Ishikawa (cell line): ENCODE results near the gene NAA50.

Experiments
- CEBPB ChIP-seq: IDR thresholded peaks from 2 replicates; pipeline ENCODE4 v1.6.1; 2012
- CREB1 ChIP-seq: IDR thresholded peaks from 2 replicates; pipeline ENCODE4 v1.6.1; 2012; ENCODE audit warnings: low read depth
- EGR1 ChIP-seq: IDR thresholded peaks from 2 replicates; pipeline ENCODE4 v1.6.1; 2012
- EP300 ChIP-seq: IDR thresholded peaks from 2 replicates; pipeline ENCODE4 v1.6.1; 2012; ENCODE audit warnings: borderline replicate concordance
- NFIC ChIP-seq: IDR thresholded peaks from 2 replicates; pipeline ENCODE4 v1.6.1; 2012
- RAD21 ChIP-seq: IDR thresholded peaks from 2 replicates; pipeline ENCODE4 v1.6.1; 2012; ENCODE audit warnings: low read depth
- TAF1 ChIP-seq: IDR thresholded peaks from 2 replicates; pipeline ENCODE4 v1.6.1; 2012; ENCODE audit warnings: low read depth, mild to moderate bottlenecking
- YY1 ChIP-seq: IDR thresholded peaks from 2 replicates; pipeline ENCODE4 v1.6.1; 2012; ENCODE audit warnings: low read depth
- TF ChIP-seq, protein P1 (sequence below): IDR thresholded peaks from 2 replicates; pipeline ENCODE4 v1.6.1; 2012; ENCODE audit warnings: low read depth, mild to moderate bottlenecking
- TF ChIP-seq, protein P2 (sequence below): IDR thresholded peaks from 2 replicates; pipeline ENCODE4 v1.6.1; 2012
- TF ChIP-seq, protein P3 (sequence below): IDR thresholded peaks from 2 replicates; pipeline ENCODE4 v1.6.1; 2012

DNA sequence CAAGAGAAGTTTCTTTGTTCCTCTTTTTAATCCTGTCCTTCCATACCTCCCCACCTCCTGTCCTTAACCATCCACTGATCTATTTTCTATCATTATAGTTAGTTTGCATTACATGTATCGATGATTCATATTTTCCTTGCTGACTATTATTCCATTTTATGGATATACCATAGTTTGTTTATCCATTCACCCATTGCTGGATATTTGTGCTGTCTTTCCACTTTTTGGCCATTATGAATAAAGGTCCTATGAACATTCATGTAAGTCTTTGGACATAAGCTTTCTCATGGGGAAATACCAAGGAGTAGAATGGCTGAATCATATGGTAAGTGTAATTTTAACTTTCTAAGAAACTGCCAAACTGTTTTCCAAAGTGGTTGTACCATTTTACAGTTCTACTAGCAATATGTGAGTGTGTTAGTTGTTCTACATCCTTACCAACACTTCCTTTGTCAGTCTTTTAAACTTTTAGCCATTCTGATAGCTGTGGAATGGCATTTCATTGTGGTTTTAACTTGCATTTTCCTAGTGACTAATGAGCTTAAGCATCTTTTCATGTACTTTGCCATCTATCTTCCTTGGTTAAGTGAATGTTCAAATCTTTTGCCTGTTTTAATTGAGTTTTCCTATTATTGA lies 12.5 kb upstream of the NAA50 start:
- TF ChIP-seq EP300 (no peak), RAD21 (no peak), TAF1 (no peak), YY1 (no peak), EGR1 (no peak), NFIC (no peak), CEBPB (no peak), CREB1 (no peak)
- TF ChIP-seq, protein P1, sequence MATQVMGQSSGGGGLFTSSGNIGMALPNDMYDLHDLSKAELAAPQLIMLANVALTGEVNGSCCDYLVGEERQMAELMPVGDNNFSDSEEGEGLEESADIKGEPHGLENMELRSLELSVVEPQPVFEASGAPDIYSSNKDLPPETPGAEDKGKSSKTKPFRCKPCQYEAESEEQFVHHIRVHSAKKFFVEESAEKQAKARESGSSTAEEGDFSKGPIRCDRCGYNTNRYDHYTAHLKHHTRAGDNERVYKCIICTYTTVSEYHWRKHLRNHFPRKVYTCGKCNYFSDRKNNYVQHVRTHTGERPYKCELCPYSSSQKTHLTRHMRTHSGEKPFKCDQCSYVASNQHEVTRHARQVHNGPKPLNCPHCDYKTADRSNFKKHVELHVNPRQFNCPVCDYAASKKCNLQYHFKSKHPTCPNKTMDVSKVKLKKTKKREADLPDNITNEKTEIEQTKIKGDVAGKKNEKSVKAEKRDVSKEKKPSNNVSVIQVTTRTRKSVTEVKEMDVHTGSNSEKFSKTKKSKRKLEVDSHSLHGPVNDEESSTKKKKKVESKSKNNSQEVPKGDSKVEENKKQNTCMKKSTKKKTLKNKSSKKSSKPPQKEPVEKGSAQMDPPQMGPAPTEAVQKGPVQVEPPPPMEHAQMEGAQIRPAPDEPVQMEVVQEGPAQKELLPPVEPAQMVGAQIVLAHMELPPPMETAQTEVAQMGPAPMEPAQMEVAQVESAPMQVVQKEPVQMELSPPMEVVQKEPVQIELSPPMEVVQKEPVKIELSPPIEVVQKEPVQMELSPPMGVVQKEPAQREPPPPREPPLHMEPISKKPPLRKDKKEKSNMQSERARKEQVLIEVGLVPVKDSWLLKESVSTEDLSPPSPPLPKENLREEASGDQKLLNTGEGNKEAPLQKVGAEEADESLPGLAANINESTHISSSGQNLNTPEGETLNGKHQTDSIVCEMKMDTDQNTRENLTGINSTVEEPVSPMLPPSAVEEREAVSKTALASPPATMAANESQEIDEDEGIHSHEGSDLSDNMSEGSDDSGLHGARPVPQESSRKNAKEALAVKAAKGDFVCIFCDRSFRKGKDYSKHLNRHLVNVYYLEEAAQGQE: no peak
- TF ChIP-seq, protein P2, sequence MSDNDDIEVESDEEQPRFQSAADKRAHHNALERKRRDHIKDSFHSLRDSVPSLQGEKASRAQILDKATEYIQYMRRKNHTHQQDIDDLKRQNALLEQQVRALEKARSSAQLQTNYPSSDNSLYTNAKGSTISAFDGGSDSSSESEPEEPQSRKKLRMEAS: no peak
- TF ChIP-seq, protein P3, sequence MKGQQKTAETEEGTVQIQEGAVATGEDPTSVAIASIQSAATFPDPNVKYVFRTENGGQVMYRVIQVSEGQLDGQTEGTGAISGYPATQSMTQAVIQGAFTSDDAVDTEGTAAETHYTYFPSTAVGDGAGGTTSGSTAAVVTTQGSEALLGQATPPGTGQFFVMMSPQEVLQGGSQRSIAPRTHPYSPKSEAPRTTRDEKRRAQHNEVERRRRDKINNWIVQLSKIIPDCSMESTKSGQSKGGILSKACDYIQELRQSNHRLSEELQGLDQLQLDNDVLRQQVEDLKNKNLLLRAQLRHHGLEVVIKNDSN: no peak
